GM12801 (cell line): ENCODE results near the gene GRB2.

Experiments
- TF ChIP-seq, protein P1 (sequence below): IDR thresholded peaks from one replicate; pipeline ENCODE4 v1.5.1; 2011; ENCODE audit warnings: control low read depth; ENCODE audit not compliant: insufficient read length; ENCODE audit errors: extremely low read depth

The GRB2 gene

DNA sequence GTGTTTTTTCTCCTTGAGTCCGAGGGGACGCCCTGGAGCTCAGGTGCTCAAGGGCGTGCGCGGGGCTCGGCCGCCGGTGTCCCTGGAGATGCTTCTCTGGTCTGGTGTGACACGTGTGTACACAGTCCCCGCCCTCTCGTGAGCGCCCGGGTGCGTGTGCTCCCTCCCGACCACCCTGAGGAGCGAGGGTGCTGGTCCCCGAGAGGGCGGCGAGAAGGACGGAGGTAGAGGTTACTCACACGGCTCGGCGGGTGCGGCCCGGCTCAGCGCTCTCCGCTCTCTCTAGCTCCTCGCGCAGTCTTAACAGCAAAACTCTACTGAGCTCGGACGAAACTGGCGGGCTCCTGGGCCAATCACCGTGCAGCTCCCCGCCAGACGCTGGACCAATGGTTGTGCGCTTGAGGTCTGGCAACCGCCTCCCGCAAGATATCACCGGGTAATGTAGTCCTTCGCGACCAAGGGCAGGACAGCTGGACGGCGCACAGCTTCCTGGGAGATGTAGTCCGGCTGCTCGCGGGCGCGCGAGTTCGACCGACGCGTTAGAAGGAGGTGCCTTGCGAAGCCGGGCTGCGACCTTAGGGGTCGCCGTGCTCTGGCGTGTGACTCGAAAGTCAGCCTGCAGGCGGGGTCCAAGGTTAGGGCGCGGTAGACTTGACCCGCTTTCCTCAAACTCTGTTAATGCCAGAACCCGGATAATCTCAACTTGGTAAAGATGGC lies 116.2 kb downstream of the GRB2 start, which contains the start of gene SLC25A19:
TSS of gene SLC25A19 (minus strand) at position 319 of the 717 bp plus-strand sequence. CDS start 2,669 bp downstream, outside the sequence.
- TF ChIP-seq, protein P1, sequence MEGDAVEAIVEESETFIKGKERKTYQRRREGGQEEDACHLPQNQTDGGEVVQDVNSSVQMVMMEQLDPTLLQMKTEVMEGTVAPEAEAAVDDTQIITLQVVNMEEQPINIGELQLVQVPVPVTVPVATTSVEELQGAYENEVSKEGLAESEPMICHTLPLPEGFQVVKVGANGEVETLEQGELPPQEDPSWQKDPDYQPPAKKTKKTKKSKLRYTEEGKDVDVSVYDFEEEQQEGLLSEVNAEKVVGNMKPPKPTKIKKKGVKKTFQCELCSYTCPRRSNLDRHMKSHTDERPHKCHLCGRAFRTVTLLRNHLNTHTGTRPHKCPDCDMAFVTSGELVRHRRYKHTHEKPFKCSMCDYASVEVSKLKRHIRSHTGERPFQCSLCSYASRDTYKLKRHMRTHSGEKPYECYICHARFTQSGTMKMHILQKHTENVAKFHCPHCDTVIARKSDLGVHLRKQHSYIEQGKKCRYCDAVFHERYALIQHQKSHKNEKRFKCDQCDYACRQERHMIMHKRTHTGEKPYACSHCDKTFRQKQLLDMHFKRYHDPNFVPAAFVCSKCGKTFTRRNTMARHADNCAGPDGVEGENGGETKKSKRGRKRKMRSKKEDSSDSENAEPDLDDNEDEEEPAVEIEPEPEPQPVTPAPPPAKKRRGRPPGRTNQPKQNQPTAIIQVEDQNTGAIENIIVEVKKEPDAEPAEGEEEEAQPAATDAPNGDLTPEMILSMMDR: no peak

DNA sequence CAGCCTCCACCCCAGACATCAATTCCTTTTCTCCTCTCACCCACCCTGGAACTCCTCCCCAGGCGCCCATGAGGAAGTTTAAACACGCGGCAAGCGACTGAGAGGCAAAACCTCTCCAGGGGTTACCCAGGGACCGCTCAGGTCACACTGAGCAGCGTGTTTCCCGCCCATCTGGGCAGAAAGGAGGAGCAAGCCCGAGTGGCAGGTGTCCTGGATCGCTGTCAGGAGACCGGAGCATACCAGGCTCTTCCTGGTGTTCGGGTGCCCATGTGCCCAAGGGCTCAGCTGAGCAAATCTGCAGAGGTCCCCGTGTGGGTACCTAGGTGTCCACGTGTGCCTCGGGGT lies 116.7 kb downstream of the GRB2 start:
- TF ChIP-seq, protein P1: no peak

DNA sequence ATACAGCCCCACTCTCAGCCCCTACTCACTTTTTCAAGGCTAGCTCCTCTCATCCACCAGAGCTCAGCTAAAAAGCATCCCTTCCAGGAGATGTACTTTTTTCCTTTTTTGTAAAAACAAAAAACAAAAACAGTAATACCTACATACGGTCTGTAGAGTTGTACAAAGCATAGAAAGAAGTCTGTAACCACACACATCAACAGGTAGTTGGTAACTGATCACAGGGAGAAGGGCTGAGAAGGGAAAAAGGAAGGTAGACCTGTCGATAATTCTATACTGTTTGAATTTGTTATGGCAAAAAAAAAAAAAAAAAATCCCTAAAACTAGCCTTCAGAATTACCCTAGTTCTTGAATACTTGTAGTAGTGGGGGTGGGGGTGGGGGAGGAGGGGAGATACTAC lies 117.1 kb downstream of the GRB2 start:
- TF ChIP-seq, protein P1: no peak

DNA sequence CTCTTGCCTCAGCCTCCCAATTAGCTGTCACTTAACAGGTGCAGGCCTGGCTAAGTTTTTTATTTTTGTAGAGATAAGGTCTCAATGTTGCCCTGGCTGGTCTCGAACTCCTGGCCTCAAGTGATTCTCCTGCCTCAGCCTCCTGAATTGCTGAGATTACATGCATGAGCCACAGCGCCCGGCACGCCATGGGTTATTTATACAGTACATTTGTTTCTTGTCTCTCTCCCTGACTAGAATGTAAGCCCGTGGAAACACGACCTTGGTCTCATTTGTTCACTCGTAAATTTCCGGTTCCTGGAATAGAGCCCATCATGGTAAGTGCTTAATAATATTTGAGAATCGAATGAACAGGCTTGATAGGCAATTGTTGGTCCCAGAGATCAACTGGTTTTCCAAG lies 118.3 kb downstream of the GRB2 start:
- TF ChIP-seq, protein P1: no peak

DNA sequence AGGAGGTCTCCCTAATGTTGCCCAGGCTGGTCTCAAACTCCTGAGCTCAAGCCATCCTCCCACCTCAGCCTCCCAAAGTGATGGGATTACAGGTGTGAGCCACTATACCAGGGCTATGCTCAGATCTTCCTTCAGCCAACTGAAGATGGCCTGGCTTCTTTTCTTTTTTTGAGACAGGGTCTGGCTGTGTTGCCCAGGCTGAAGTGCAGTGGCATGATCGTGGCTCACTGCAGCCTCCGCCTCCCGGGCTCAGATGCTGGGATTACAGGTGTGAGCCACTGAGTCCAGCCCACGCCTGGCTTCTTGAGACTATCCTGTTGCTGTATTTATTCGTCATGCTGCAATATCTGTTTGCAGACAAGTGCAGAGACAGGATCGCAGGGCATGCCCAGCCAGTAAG lies 120.4 kb downstream of the GRB2 start:
- TF ChIP-seq, protein P1: no peak

DNA sequence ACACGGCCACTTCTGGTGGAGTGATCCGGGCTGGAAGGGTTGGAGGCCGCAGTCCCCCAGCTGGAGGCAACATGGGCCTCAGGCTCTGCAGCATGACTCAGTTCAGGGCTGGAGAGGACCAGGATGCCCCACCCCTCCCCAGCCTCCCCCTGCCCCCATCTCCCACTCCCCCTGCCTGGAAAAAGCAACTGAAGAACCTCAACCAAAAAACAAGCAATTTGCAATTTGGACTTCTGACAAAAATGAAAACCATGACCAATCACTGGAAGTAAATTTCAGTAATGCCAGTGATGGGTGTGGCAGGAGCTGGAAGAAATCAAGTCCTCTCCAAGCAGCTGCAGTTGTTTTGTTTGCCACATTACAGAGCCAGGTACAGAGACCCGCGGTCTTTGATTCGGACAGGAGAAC lies 127.8 kb downstream of the GRB2 start:
- TF ChIP-seq, protein P1: no peak

DNA sequence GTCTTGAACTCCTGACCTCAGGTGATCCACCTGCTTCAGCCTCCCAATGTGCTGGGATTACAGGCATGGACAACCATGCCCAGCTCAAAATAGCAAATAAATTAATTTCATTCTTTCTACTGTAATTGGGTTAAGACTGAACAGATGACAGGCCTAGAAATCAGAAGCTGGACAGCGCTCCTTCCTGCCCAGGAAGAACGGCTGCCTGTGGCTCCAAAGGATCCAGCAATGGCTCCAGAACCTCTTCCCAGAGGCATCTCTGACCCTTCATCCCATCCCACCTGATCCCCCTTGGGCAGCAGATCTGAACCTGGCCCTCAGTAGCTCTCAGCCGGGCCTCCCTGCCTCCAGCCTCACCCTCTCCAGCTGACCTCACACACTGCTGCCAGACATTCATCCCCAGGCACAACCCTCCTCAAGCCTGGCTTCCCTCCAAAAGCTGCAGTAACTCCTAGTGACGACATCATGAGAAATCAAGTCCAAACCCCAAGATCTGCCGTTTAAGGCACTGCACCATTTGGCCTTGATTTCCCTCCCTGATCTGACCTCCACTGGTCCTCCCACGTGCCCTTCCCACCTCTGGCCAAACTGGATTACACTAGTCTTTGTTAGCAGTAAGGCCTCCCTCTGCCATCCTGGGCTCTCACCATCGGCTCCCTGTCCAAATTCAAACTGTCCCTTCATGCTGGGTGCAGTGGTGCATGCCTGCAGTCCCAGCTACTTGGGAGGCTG lies 131.3 kb downstream of the GRB2 start:
- TF ChIP-seq, protein P1: no peak
